ENCODE measurements around the gene DIP2B. TPM values are rescaled to one million over a fixed set of nuclear protein-coding genes. Genes with fewer than 3 reads are reported as not detected.

DIP2B gene
- total RNA-seq, 1 experiment from 2014 or later, result 30.2 TPM

- ChIA-PET POLR2A (interaction anchor here (0.6 kb wide), 1 partner anchor 614 kb away, joined by 3 read pairs; no protein-coding TSS in a partner anchor), CTCF (no interaction called here)
Observed at GRCh38 chr12:50725011-50725942, 220.5 kb downstream of the DIP2B start.

GRCh38 chr12:50727466-50727865 lies 222.7 kb downstream of the DIP2B start:
- H3K36me3 ChIP-seq (ENCODE audit: control insufficient read depth, insufficient read depth, low read length), result peaks cover 2% of the 10 kb centered on the region; the same call in 1 of the 2 replicates
- DNase-seq (ENCODE audit: low read depth, low spot score), result no peak

More at GRCh38 chr12:50725011-50725942, 220.5 kb downstream of the DIP2B start:
- Histone ChIP-seq H3K9me3 (ENCODE audit: control insufficient read depth, insufficient read depth, low read depth, low read length) (no peaks in the 10 kb centered on the region), H3K4me1 (ENCODE audit: control insufficient read depth, insufficient read depth, low read length) (no peaks in the 10 kb centered on the region), H3K27me3 (ENCODE audit: control insufficient read depth, insufficient read depth, low read length) (no peaks in the 10 kb centered on the region), H3K36me3 (ENCODE audit: control insufficient read depth, insufficient read depth, low read length) (peaks cover 11% of the 10 kb centered on the region; the same call in 1 of the 2 replicates), H3K27ac (ENCODE audit: low read length) (no peak overlapping the region), H3K4me3 (ENCODE audit: low read depth in 2 of 2, low read length in 2 of 2) (no peak overlapping the region)
- DNase-seq (ENCODE audit: low read depth, low spot score), result no peak
- TF ChIP-seq CTCF (IDR thresholded peaks at IDR 0.05) (no peak), TCF7L2 (IDR thresholded peaks at IDR 0.05; ENCODE audit: low read depth, low read length) (no peak), SIN3A (IDR thresholded peaks at IDR 0.05; ENCODE audit: borderline replicate concordance, insufficient read depth, low read depth, low read length) (no peak), POLR2AphosphoS5 (IDR thresholded peaks at IDR 0.05; ENCODE audit: low read depth, low read length) (no peak)
- no peak for ATAC-seq
- BruUV-seq (replicated peaks), result TSS peak; percentile 42
- intact Hi-C loops (cut with micrococcal nuclease; ENCODE audit: unreplicated experiment) (no loop called here), in situ Hi-C loops (cut with HindIII; ENCODE audit: low pct_unique_long_range_greater_than_20kb, low sequenced_read_pairs) (no loop called here)

More at GRCh38 chr12:50727466-50727865, 222.7 kb downstream of the DIP2B start:
- no TSS peak for BruUV-seq (replicated peaks)
- Histone ChIP-seq H3K9me3 (ENCODE audit: control insufficient read depth, insufficient read depth, low read depth, low read length) (no peaks in the 10 kb centered on the region), H3K27ac (ENCODE audit: low read length) (no peak overlapping the region), H3K4me3 (ENCODE audit: low read depth in 2 of 2, low read length in 2 of 2) (no peak overlapping the region), H3K27me3 (ENCODE audit: control insufficient read depth, insufficient read depth, low read length) (no peaks in the 10 kb centered on the region), H3K4me1 (ENCODE audit: control insufficient read depth, insufficient read depth, low read length) (no peaks in the 10 kb centered on the region)
- TF ChIP-seq POLR2AphosphoS5 (IDR thresholded peaks at IDR 0.05; ENCODE audit: low read depth, low read length), result no peak
- TF ChIP-seq TCF7L2 (IDR thresholded peaks at IDR 0.05; ENCODE audit: low read depth, low read length), result no peak
- TF ChIP-seq REST (IDR thresholded peaks at IDR 0.05; ENCODE audit: insufficient read depth in 1 of 2, low read depth in 2 of 2, low read length in 1 of 2), result no peak
- no peak for TF ChIP-seq SIN3A (IDR thresholded peaks at IDR 0.05; ENCODE audit: borderline replicate concordance, insufficient read depth, low read depth, low read length)
- TF ChIP-seq CTCF (IDR thresholded peaks at IDR 0.05), result no peak
- CTCF ChIA-PET, result no interaction called here
- POLR2A ChIA-PET, result no interaction called here
- ATAC-seq, result no peak
- in situ Hi-C loops (cut with HindIII; ENCODE audit: low pct_unique_long_range_greater_than_20kb, low sequenced_read_pairs) (no loop called here), intact Hi-C loops (cut with micrococcal nuclease; ENCODE audit: unreplicated experiment) (no loop called here)

All from Panc1 (cell line).